Measurements from ENCODE around the gene KNL1.

Gene KNL1

GRCh38 chr15:40706121-40706520 is 112.1 kb downstream of the KNL1 start:
- Histone ChIP-seq H3K36me3 (replicated peaks) (peaks cover 6% of the 10 kb centered on the region), H3K4me3 (ENCODE audit: low read depth, low read length) (no peak overlapping the region), H3K27ac (no peak overlapping the region), H3K27me3 (replicated peaks) (no peaks in the 10 kb centered on the region)
- in situ Hi-C loops (cut with HindIII; ENCODE audit: low pct_ligation_motif_present, low sequenced_read_pairs) = no loop called here
- TF ChIP-seq CTCF (IDR thresholded peaks at IDR 0.05; ENCODE audit: low read depth, low read length, missing control alignments) = no peak
- no peak for DNase-seq
